GM19324 (cell line): Measurements from ENCODE around the gene FAR2.

Source experiments
- ATAC-seq: cut with Tn5 transposase; IDR thresholded peaks from one replicate; pipeline ENCODE4 v1.9.1; 2021; ENCODE audit warnings: mild to moderate bottlenecking, moderate library complexity; ENCODE audit not compliant: unreplicated experiment, low FRiP score

Gene FAR2

DNA sequence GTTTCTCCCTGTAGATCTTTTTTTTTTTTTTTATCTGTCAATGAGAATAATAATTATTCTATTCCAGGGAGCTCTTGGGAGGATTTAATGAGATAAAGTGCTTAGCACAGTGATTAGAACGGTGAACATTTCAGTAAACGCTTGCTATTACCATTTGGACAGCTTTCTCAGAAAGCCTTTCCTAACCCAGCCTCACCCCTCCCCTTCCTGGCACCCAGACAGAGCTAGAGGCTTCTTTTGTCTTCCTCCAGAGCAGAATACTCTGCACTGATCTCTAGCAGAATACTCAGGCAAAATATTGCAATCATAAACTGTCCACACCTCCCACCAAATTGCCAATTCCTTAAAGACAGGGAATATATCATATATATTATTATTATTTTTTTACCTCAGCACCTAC is 165.3 kb downstream of the FAR2 start:
- ATAC-seq, result no peak

- no peak for ATAC-seq
Observed at GRCh38 chr12:29316752-29317151, 167.7 kb downstream of the FAR2 start.

DNA sequence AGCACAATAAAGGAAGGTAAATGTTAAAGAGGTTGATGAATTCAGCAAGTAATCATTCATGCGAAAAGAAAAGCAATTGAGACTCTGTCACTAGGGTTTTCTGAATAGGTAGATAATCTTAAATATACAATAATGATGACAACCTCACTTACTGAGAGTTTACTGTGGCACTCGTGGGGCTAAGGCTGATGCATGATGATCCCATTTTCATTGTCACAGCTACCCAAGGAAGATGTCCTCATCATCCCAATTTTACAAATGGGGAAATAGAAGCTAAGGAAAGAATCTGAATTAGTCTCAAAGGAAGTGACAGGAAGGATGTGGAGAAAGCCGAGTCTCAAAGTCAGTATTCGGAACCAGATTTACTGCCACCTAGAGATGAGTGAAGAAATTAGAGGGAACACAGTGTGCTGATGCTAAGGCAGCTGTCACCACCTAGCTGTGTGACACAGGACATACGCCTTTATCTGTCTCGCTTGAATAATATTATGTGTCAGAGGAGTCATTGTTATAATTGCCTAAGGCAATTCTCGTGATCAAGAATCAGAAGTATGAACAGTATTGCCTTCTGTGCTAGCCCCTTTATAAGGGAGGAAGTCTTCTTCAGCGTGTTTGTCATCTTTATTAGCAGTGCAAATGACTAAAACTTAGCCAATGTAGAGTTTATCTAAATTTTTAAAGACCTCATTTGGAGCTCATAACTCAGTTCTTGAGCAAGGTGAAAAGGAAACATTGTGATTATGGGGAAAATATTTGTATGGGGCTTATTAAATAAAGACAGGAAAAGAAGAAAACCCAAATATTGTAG is 168.7 kb downstream of the FAR2 start:
- peak; percentile 99 for ATAC-seq

- ATAC-seq, result no peak
Observed at GRCh38 chr12:29320295-29321085, 171.4 kb downstream of the FAR2 start.

DNA sequence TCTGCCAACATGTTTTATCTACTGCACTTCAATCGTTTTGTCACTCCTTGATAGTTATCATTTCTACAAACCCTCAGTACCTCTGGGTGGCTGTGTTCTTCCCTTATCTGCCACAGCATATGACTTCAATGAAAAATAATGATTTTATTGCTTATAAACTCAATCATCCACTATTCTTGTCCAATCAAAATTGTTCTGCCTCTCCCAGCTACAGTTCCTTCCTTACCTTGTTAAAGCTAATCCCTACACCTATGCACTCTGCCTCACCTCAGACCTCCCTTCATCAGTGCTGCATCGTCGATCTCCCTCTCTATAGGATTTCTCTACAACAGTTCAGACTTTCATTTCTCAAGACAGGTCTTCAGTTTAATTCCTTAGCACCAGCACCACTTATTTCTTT is 173.1 kb downstream of the FAR2 start:
- ATAC-seq, result no peak

DNA sequence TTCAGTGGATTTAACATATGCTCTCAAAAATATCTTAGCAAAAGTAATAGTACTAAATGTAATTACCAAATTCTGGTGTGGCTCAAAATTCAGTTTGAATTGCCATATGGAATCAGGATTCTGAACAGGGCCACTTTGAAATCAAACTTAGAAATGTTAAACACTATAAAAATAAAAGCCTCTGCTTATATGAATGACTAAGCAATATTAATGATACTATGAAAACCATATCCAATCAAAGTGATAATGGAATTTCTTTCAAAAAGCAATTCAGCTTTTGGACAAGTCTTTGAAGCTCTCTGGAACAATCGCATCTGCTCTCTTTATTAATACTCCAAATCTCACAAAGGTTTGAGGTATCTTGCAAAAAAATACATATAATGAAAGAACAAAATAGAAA is 180.3 kb downstream of the FAR2 start:
- no peak for ATAC-seq

- no peak for ATAC-seq
Observed at GRCh38 chr12:29333178-29333577, 184.1 kb downstream of the FAR2 start.

DNA sequence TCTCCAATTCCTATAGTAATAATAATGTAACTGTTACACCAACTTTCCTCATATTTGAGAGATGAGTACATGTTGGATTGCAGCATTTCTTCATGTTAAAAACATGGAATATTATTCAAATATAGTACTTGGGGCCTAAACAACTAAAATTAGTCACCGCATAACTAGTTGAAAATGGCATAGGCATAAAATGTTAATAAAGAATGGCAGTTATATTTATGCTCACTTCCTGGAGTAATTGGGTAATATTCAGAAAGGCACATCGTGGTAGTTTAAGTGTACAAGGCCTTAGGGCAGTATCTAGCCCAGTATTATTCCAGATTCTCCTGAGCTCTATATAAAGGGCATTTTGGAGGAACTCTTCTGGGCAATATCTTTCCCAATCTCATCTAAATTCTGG is 185.9 kb downstream of the FAR2 start:
- ATAC-seq, result no peak

- no peak for ATAC-seq
Observed at GRCh38 chr12:29337325-29337724, 188.2 kb downstream of the FAR2 start.

DNA sequence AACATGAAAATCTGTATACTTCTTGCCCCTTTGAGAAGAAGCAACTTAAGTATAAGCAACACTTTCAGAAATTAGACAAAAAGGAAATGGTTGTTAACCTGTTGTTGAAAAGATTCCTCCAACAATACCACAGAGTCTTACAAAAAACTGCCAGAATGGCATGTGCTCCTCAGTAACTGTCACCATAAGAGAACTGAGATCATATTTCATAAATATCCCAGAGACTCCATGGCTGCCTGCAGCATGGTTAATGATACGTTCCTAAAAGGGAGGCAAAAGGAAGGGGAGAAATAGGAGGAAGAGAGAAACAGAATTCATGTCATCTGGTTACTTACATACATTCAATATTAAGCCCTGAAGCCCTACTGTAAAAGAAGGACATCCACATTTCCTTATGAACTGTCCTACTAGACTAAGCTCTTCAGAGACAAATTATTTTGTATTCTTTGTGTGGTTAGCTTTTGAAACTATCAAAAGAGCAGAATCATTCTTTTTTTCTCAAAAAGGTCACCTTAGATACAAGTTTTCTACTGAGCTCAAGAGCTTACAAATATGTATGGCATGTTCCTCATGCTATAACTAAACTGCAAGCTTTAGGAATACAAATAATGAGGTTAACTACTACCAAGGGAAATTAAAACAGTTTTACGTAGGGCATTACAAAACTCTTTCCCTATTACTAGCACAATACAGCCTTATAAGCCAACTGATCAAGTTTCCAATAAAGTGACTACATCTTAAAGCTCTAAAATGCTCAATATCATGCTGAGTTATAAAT is 194.1 kb downstream of the FAR2 start:
- no peak for ATAC-seq

GRCh38 chr12:29346769-29347421 is 197.8 kb downstream of the FAR2 start:
- no peak for ATAC-seq

DNA sequence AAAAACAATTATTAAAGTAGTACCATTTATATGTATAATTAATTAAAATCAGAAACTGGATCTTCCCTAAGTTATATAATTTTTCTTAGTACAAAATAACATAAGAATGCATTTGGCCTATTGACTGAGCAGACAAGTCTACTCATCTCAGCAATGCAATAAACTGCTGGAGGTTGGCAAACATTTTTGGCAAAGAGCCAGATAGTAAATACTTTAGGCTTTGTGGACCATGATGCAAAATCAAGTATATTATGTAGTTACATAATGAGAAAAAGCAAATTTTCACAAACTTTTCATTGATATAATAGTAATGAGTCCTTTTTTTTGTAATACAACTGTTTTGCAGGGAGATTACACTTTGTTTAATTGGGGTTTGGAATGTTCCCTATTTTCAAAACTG is 201.0 kb downstream of the FAR2 start:
- no peak for ATAC-seq

DNA sequence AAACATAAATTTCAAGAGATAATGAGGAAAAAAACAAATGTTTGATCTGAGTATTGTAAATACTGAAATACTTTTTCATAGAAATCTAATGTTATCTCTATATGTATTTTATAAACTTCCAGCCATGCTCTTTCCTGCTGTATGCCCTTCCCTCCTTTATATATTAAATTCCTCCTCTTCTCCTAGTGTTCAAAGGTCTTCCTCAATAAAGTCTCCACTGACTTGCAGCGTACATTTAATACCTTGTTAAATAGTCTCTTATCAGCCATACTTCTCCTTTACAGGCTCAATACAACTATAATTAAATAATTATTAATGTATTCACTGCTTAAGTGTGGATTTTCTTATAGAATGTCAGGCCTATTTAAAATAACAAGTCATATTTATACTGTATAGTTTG is 205.9 kb downstream of the FAR2 start:
- no peak for ATAC-seq

DNA sequence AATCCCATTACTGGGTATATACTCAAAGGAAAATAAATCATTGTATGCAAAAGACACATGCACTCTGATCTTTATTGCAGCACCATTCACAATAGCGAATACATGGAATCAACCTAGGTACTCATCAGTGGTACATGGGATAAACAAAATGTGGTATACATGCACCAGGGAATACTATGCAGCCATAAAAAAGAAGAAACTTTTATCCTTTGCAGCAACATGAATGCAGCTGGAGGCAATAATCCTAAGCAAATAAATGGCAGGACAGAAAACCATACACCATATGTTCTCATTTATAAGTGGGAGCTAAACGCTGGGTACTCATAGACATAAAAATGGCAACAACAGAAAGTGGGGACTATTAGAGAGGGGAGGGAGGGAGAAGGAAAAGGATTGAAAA is 216.0 kb downstream of the FAR2 start:
- ATAC-seq, result no peak

- ATAC-seq, result no peak
Observed at GRCh38 chr12:29374012-29374411, 224.9 kb downstream of the FAR2 start.

GRCh38 chr12:29374913-29375312 is 225.8 kb downstream of the FAR2 start:
- no peak for ATAC-seq

- no peak for ATAC-seq
Observed at GRCh38 chr12:29376118-29376517, 227.0 kb downstream of the FAR2 start.

- ATAC-seq, result peak; percentile 98
Observed at GRCh38 chr12:29380536-29381523, 231.8 kb downstream of the FAR2 start, which contains the start of gene ERGIC2. Gene ERGIC2, minus strand, starts transcription at chr12:29381172. Its CDS starts 9,539 bp downstream, at chr12:29371633.

GRCh38 chr12:29382251-29382650 is 233.2 kb downstream of the FAR2 start:
- no peak for ATAC-seq
